Kidney epithelial cell (primary cell): ENCODE measurements around the gene PRRG1. TPM values are rescaled to one million over a fixed set of nuclear protein-coding genes. Genes with fewer than 3 reads are reported as not detected.
"Not testable (repeated sequence)": the region's sequence is repeated elsewhere in the genome, so short reads cannot be mapped to it uniquely, and the experiment has no call there.

Experiments
- DNase-seq: peaks from one replicate; pipeline ENCODE4 v3.0.0-alpha.2; 2010; ENCODE audit warnings: low read depth
- H3K27me3 ChIP-seq: 2 replicates; pipeline ENCODE4 v1.6.0; 2011; ENCODE audit warnings: low read length; ENCODE audit not compliant: control insufficient read depth, insufficient read depth
- H3K36me3 ChIP-seq: 2 replicates; pipeline ENCODE4 v1.5.1; 2011; ENCODE audit warnings: low read length; ENCODE audit not compliant: control insufficient read depth, insufficient read depth
- H3K4me3 ChIP-seq: 2 replicates; pipeline ENCODE4 v1.5.1; 2011; ENCODE audit warnings: low read depth, mild to moderate bottlenecking, control low read depth, low read length
- total RNA-seq: library from RNA; depleted of rRNA; stranded (reverse); fragments of >200 nt; gene quantifications from 2 replicates; pipeline ENCODE4 v1.2.3, GENCODE V29; 2015
- TF ChIP-seq, protein P1 (sequence below): IDR thresholded peaks from 2 replicates; pipeline ENCODE4 v1.5.1; 2011; ENCODE audit warnings: mild to moderate bottlenecking, moderate library complexity, low read length, control low read depth, inconsistent platforms; ENCODE audit not compliant: insufficient read depth, poor library complexity, severe bottlenecking

PRRG1 gene
- total RNA-seq, 1 donor from 2014 or later: 17.6 TPM

DNA sequence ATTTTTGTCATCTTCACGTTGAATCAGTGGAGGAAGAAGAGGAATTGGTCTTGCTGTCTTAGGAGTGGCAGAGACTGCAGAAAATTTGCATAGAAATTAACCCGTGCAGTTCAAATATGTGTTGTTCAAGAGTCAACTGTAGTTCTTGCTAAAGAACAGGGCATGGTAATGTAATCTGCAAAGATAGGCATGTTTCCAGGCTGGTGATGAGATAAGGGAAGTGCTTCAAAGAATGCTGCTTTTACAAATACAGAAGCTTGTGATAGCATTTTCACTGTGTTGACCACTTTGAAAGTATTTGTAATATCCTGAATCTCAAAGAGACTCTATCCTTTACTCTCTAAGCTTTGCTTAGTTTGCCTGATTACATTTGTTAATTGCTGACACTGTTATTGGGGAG is 60.1 kb downstream of the PRRG1 start:
- Histone ChIP-seq H3K27me3 (no peaks in the 10 kb centered on the region), H3K36me3 (no peaks in the 10 kb centered on the region)

DNA sequence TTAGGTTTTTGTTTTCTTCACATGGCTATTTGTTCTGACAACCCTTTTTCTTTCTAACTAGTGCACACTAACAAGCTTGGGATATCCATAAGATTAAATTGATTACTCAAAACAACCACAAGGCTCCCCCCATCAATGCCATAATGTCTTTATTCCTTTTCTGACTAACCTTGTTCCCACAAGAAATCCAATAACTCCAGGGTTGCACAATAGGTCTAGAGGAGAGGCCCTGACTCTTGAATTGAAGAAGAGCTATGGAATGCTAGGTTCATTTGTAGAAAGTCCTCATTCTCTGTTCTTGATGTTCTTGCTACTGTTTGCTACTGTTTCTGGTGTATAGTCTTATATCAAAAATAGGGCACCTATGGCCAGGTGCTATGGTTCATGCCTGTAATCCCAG is 71.0 kb downstream of the PRRG1 start:
- no peaks in the 10 kb centered on the region for H3K27me3 ChIP-seq
- no peak overlapping the region for H3K4me3 ChIP-seq
- TF ChIP-seq, protein P1, sequence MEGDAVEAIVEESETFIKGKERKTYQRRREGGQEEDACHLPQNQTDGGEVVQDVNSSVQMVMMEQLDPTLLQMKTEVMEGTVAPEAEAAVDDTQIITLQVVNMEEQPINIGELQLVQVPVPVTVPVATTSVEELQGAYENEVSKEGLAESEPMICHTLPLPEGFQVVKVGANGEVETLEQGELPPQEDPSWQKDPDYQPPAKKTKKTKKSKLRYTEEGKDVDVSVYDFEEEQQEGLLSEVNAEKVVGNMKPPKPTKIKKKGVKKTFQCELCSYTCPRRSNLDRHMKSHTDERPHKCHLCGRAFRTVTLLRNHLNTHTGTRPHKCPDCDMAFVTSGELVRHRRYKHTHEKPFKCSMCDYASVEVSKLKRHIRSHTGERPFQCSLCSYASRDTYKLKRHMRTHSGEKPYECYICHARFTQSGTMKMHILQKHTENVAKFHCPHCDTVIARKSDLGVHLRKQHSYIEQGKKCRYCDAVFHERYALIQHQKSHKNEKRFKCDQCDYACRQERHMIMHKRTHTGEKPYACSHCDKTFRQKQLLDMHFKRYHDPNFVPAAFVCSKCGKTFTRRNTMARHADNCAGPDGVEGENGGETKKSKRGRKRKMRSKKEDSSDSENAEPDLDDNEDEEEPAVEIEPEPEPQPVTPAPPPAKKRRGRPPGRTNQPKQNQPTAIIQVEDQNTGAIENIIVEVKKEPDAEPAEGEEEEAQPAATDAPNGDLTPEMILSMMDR: no peak
- no peaks in the 10 kb centered on the region for H3K36me3 ChIP-seq
- DNase-seq: no peak

More for the DNA sequence above, 60.1 kb downstream of the PRRG1 start:
- no peak overlapping the region for H3K4me3 ChIP-seq
- TF ChIP-seq, protein P1: no peak
- no peak for DNase-seq

DNA sequence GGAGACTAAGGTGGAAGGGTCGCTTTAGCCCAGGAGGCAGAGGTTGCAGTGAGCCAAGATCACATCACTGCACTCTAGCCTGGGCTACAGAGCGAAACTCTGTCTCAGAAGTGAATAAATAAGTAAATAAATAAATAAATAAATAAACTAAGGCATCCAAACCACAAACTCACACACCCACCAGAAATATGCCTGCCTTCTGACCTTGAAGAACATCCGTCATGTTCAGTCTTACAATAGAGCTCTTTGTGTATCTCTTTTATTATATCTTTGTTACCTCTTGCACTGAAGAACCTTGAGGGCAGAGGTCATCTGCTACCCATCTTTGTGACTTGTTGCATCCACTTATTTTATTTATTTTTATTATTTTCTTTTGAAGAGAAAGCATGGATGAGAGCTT is 71.6 kb downstream of the PRRG1 start:
- TF ChIP-seq, protein P1: no peak
- H3K4me3 ChIP-seq: no peak overlapping the region
- DNase-seq: no peak
- H3K36me3 ChIP-seq: no peaks in the 10 kb centered on the region
- H3K27me3 ChIP-seq: no peaks in the 10 kb centered on the region

DNA sequence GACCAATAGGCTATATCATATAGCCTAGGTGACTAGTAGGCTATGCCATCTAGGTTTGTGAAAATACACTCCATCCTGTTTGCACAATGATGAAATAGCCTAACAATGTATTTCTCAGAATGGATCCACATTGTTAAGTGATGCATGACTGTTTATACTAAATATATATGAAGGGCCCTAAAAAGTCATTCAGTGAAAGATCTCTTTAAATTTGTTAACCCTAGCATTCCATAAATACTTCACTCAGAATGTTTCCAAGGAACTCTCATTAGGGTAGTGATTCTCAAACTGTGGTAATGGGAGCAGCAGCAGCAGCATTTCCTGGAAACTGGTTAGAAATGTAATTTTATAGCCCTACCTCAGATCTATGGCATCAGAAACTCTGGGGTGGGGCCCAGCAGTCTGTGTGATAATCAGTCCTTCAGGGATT is 74.9 kb downstream of the PRRG1 start:
- no peaks in the 10 kb centered on the region for H3K36me3 ChIP-seq
- H3K4me3 ChIP-seq: no peak overlapping the region
- TF ChIP-seq, protein P1: no peak
- no peak for DNase-seq
- H3K27me3 ChIP-seq: no peaks in the 10 kb centered on the region

DNA sequence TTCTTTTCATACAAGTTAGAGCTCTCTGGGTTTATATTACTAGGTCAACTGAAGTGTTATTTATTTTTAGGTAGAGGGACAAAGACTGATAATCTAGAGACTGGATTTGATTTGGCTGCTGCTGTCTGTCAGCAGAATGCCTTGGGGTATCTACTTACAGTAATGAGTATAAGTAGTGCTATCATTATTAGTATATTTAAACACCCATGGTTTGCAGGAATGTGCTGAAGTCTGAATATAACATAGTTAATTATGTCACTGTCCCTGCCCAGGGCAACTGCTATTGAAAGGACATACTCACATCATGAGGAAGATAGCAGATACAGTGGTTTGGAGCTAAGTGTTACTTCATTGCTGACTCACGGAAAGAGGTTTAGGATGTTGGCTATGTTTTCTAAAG is 76.2 kb downstream of the PRRG1 start:
- Histone ChIP-seq H3K36me3 (no peaks in the 10 kb centered on the region), H3K4me3 (no peak overlapping the region), H3K27me3 (no peaks in the 10 kb centered on the region)
- DNase-seq: no peak
- TF ChIP-seq, protein P1: no peak

DNA sequence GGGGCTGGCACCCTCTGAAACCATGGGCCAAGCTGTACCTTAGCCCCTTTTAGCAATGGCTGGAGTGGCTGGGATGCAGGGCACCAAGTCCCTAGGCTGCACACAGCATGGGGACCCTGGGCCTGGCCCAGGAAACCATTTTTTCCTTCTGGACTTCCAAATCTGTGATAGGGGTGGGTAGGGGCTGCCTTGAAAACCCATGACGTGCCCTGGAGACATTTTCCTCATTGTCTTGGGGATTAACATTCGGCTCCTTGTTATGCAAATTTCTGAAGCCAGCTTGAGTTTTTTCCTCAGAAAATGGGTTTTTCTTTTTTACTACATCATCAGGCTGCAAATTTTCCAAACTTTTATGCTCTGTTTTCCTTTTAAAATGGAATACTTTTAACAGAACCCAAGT is 79.8 kb downstream of the PRRG1 start:
- not testable (repeated sequence) for H3K27me3 ChIP-seq, H3K4me3 ChIP-seq

GRCh38 chrX:37434362-37434761 is 85.2 kb downstream of the PRRG1 start:
- H3K27me3 ChIP-seq: no peaks in the 10 kb centered on the region
- TF ChIP-seq, protein P1: no peak
- no peak for DNase-seq
- H3K4me3 ChIP-seq: no peak overlapping the region
- H3K36me3 ChIP-seq: no peaks in the 10 kb centered on the region

More for the DNA sequence above, 79.8 kb downstream of the PRRG1 start:
- DNase-seq, H3K36me3 ChIP-seq: not testable (repeated sequence)
